K562 (cell line): ENCODE measurements around the gene UNC45A. TPM values are rescaled to one million over a fixed set of nuclear protein-coding genes. Genes with fewer than 3 reads are reported as not detected.
A peak's percentile ranks its signal among the peaks of the same experiment; 100 is the strongest.

Experiments used
- ATAC-seq: fragments of 200-7000 bp; cut with Tn5 transposase; 3 replicates; pipeline ENCODE4 v1.9.1; 2020; ENCODE audit warnings: moderate library complexity
- BruUV-seq: library from RNA; stranded (reverse); fragments of 400-500 nt; replicated peaks from 2 replicates; lab custom pipeline; 2021; lab: Mats Ljungman, UMichigan
- CTCF ChIA-PET: fragments of 300-600 bp; formaldehyde crosslinking; extraction: SDS; loops from one replicate; lab custom pipeline; 2021; ENCODE audit warnings: low intra/inter-chr PET ratio; lab: Yijun Ruan, JAX
- POLR2A ChIA-PET: fragments of 300-600, 350-650 bp; sonication (Branson Sonifier 250); formaldehyde crosslinking; extraction: SDS; loops from one replicate; lab custom pipeline; 2021; ENCODE audit warnings: antibody characterized with exemption, inconsistent platforms; lab: Yijun Ruan, JAX
- DNase-seq, 4 experiments: peaks; one replicate each; pipeline versions ENCODE4 v3.0.0 to v3.0.0-alpha.2; 2011 to 2018; ENCODE audit warnings: low spot score in 3 of 4, mixed read lengths in 3 of 4; ENCODE audit errors: extremely low read depth in 1 of 4
- FAIRE-seq: peaks from 2 replicates; lab custom pipeline; 2011; peaks lifted over from hg19 to GRCh38; lab: Jason Lieb, UNC
- H2AFZ ChIP-seq: 2 replicates; pipeline ENCODE4 v1.6.0; 2011; ENCODE audit warnings: low read depth, low read length, control low read depth, inconsistent platforms
- H3K27ac ChIP-seq: fragments of 200-600 bp; 3 replicates; pipeline ENCODE4 v1.8.0; 2011; ENCODE audit warnings: low read depth, mild to moderate bottlenecking, control low read depth, inconsistent platforms, low read length, moderate library complexity, mixed read lengths; ENCODE audit errors: extremely low read depth
- H3K27me3 ChIP-seq, 2 experiments: fragments of 300-600 bp in 1 of 2; 2 replicates in 1 of 2; 3 replicates in 1 of 2; pipeline versions ENCODE4 v1.6.0 to v1.8.0; 2011; ENCODE audit warnings: inconsistent platforms in 2 of 2, low read length in 2 of 2, mild to moderate bottlenecking in 1 of 2, mixed read lengths in 1 of 2, moderate library complexity in 1 of 2; ENCODE audit not compliant: control insufficient read depth in 2 of 2, insufficient read depth in 2 of 2
- H3K36me3 ChIP-seq: fragments of 300-600 bp; 3 replicates; pipeline ENCODE4 v1.8.0; 2011; ENCODE audit warnings: mild to moderate bottlenecking, low read length, inconsistent platforms; ENCODE audit not compliant: control insufficient read depth, insufficient read depth
- H3K4me1 ChIP-seq, 2 experiments: fragments of 200-600 bp in 1 of 2; replicated peaks in 1 of 2; 2 replicates in 1 of 2; 3 replicates in 1 of 2; pipeline versions ENCODE4 v1.5.1 to v1.8.0; 2011; ENCODE audit warnings: inconsistent platforms in 2 of 2, low read length in 2 of 2, mild to moderate bottlenecking in 1 of 2, mixed read lengths in 1 of 2, moderate library complexity in 1 of 2; ENCODE audit not compliant: control insufficient read depth in 2 of 2, insufficient read depth in 2 of 2
- H3K4me2 ChIP-seq: 2 replicates; pipeline ENCODE4 v1.6.1; 2011; ENCODE audit warnings: low read length, control low read depth, inconsistent platforms, mixed read lengths; ENCODE audit not compliant: insufficient read depth
- H3K4me3 ChIP-seq: fragments of 200-600 bp; sonication (generic), shearing (Covaris generic); 2 replicates; pipeline ENCODE4 v1.5.1; 2016; ENCODE audit warnings: control low read depth, inconsistent platforms
- H3K79me2 ChIP-seq: fragments of 200-600 bp; 3 replicates; pipeline ENCODE4 v1.8.0; 2011; ENCODE audit warnings: low read length, inconsistent platforms; ENCODE audit not compliant: control insufficient read depth, insufficient read depth
- H3K9ac ChIP-seq, 2 experiments: 2 replicates each; pipeline versions ENCODE4 v1.6.0 to v1.6.1; 2011; ENCODE audit warnings: low read depth in 2 of 2, low read length in 2 of 2, control low read depth in 1 of 2, inconsistent platforms in 1 of 2, mild to moderate bottlenecking in 1 of 2, mixed read lengths in 1 of 2; ENCODE audit not compliant: insufficient read depth in 1 of 2
- H3K9me1 ChIP-seq: one replicate; pipeline ENCODE4 v1.6.0; 2011; ENCODE audit warnings: inconsistent platforms, mild to moderate bottlenecking, low read length, moderate library complexity; ENCODE audit not compliant: control insufficient read depth, insufficient read depth
- H3K9me3 ChIP-seq: replicated peaks from 2 replicates; pipeline ENCODE4 v1.5.1; 2011; ENCODE audit warnings: low read depth, low read length, inconsistent platforms; ENCODE audit not compliant: control insufficient read depth, insufficient read depth
- H4K20me1 ChIP-seq: replicated peaks from 2 replicates; pipeline ENCODE4 v1.6.1; 2011; ENCODE audit warnings: low read length, inconsistent platforms, mixed read lengths; ENCODE audit not compliant: control insufficient read depth, insufficient read depth
- ZNF316 ChIP-seq: fragments of 450-650 bp; IDR thresholded peaks from 2 replicates; pipeline ENCODE4 v1.6.1; 2016
- ZNF77 ChIP-seq: fragments of 250-450 bp; sonication (Bioruptor Pico); IDR thresholded peaks from 2 replicates; pipeline ENCODE4 v1.5.0; 2020
- WGBS: fragments of 100-300 bp; shearing (Covaris generic); methylation state at CpG from one replicate; pipeline ENCODE4 v1.1.6; 2016; ENCODE audit warnings: low coverage, mixed read lengths; ENCODE audit not compliant: insufficient coverage; ENCODE audit errors: missing lambda C conversion rate; 5-methylcytosine and 5-hydroxymethylcytosine counted together
- in situ Hi-C: fragments of 300-500 bp; cut with MboI; formaldehyde crosslinking; loops from 4 replicates; pipeline ENCODE4 v1.15.0; 2018; ENCODE audit warnings: inconsistent platforms, mixed read lengths
- intact Hi-C: fragments of 100-400 bp; cut with micrococcal nuclease; formaldehyde crosslinking; loops from 2 replicates; pipeline ENCODE4 v1.14.2; 2022
- polyA plus RNA-seq, 8 experiments: library from polyadenylated mRNA; depleted of rRNA in 4 of 8; stranded (reverse) in 5 of 8; unstranded in 3 of 8; fragments of >200 nt; fragmentation: Nextera tagmentation in 2 of 8; fragmentation: Illumina TruSeq in 1 of 8; extraction: Ambion mirVana in 2 of 8; extraction: Trizol in 1 of 8; gene quantifications; 2 replicates each; pipeline versions ENCODE4 v1.2.1 to v1.2.3, GENCODE V29; 2011 to 2014; ENCODE audit warnings: inconsistent platforms in 1 of 8, missing spikeins in 1 of 8
- total RNA-seq, 7 experiments: library from RNA; depleted of rRNA in 6 of 7; stranded (reverse); fragments of >200 nt in 6 of 7; fragmentation: Illumina TruSeq in 2 of 7; extraction: Trizol in 2 of 7; gene quantifications; 2 replicates each; pipeline versions ENCODE4 v1.2.1 to v1.2.3, GENCODE V29; 2011 to 2021; ENCODE audit warnings: low replicate concordance in 1 of 7
- TF ChIP-seq, protein P1 (sequence below): fragments of 250-450 bp; sonication (Bioruptor Pico); IDR thresholded peaks from 2 replicates; pipeline ENCODE4 v1.9.0; 2021; ENCODE audit warnings: mild to moderate bottlenecking, inconsistent platforms
- TF ChIP-seq, protein P2 (sequence below): IDR thresholded peaks from 2 replicates; pipeline ENCODE4 v1.6.1; 2014; ENCODE audit warnings: antibody characterized with exemption

Gene UNC45A
- total and polyA plus RNA-seq, 9 of the 15 experiments (the other 6 are each of a cell fraction or from before 2014, with no cell fraction given) = 22.4 to 79.3 (median 43.7) TPM

DNA sequence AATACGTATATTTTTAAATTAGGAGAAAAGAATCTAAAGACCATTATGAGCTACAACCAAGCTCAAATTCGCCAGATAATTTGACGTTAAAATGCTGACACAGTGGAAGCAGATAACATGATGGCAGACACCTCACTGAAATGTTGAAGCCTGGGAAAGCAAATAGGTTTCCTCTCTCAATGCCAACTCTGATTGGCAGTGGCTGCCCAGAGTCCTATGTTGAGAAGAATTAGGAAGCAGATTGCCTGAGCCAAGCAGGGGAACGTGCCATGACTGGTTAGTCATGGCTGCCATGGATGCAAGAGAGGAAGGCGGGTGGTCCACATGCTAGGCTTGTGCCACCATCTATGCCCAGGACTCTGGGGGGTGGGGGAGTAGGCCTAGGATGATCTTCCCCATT is 3.2 kb downstream of the UNC45A start:
- ChIA-PET POLR2A (interaction anchor here (0.7 kb wide), 1 partner anchor 365 kb away, joined by 3 read pairs; no protein-coding TSS in a partner anchor), CTCF (no interaction called here)
- WGBS = 88% methylated on average over 5 of the region's 5 CpGs
- peaks cover 61% of the 10 kb centered on the region for H3K36me3 ChIP-seq
- no peaks in the 10 kb centered on the region for H3K9me3 ChIP-seq
- BruUV-seq = no TSS peak
- H2AFZ ChIP-seq = no peak overlapping the region
- ATAC-seq (no peak), DNase-seq (no peak), FAIRE-seq (no peak)
- H3K79me2 ChIP-seq = peaks cover 22% of the 10 kb centered on the region
- TF ChIP-seq ZNF316 = peak; percentile 35; the same call in 1 of the 2 replicates
- no peak for TF ChIP-seq ZNF77 (CRISPR knock-in tag)
- TF ChIP-seq, protein P1, sequence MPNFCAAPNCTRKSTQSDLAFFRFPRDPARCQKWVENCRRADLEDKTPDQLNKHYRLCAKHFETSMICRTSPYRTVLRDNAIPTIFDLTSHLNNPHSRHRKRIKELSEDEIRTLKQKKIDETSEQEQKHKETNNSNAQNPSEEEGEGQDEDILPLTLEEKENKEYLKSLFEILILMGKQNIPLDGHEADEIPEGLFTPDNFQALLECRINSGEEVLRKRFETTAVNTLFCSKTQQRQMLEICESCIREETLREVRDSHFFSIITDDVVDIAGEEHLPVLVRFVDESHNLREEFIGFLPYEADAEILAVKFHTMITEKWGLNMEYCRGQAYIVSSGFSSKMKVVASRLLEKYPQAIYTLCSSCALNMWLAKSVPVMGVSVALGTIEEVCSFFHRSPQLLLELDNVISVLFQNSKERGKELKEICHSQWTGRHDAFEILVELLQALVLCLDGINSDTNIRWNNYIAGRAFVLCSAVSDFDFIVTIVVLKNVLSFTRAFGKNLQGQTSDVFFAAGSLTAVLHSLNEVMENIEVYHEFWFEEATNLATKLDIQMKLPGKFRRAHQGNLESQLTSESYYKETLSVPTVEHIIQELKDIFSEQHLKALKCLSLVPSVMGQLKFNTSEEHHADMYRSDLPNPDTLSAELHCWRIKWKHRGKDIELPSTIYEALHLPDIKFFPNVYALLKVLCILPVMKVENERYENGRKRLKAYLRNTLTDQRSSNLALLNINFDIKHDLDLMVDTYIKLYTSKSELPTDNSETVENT (CRISPR knock-in tag) = no peak
- TF ChIP-seq, protein P2, sequence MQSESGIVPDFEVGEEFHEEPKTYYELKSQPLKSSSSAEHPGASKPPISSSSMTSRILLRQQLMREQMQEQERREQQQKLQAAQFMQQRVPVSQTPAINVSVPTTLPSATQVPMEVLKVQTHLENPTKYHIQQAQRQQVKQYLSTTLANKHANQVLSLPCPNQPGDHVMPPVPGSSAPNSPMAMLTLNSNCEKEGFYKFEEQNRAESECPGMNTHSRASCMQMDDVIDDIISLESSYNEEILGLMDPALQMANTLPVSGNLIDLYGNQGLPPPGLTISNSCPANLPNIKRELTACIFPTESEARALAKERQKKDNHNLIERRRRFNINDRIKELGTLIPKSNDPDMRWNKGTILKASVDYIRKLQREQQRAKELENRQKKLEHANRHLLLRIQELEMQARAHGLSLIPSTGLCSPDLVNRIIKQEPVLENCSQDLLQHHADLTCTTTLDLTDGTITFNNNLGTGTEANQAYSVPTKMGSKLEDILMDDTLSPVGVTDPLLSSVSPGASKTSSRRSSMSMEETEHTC = no peak
- in situ Hi-C loops = no loop called here
- peak overlapping the region in 1 of 2 experiments; percentile 37; a peak in 1 of 4 replicates for H3K9ac ChIP-seq
- H4K20me1 ChIP-seq = no peaks in the 10 kb centered on the region
- H3K4me3 ChIP-seq = no peak overlapping the region
- peaks cover 23 to 32% of the 10 kb centered on the region in 2 experiments for H3K4me1 ChIP-seq
- H3K27me3 ChIP-seq = no peaks in the 10 kb centered on the region
- no peak overlapping the region for H3K27ac ChIP-seq
- no peaks in the 10 kb centered on the region for H3K9me1 ChIP-seq
- H3K4me2 ChIP-seq = no peak overlapping the region
- intact Hi-C loops = loop anchor here (10.0 kb wide), 2 partner anchors 287 to 643 kb away; no protein-coding TSS in a partner anchor
